G401 (cell line): ENCODE measurements around the gene RREB1. TPM values are rescaled to one million over a fixed set of nuclear protein-coding genes. Genes with fewer than 3 reads are reported as not detected.

ENCODE experiments used
- DNase-seq: peaks from one replicate; pipeline ENCODE4 v3.0.0-alpha.2; 2015; ENCODE audit warnings: low spot score
- in situ Hi-C: cut with HindIII; loops from 2 replicates; pipeline ENCODE4 v1.10.0; 2016; ENCODE audit warnings: low sequenced_read_pairs, mixed read lengths
- total RNA-seq: library from RNA; depleted of rRNA; stranded (reverse); fragments of >200 nt; shearing (Covaris generic); gene quantifications from 2 replicates; pipeline ENCODE4 v1.2.3, GENCODE V29; 2014; rRNA removed

RREB1 gene
- total RNA-seq, 1 experiment from 2014 or later: 8.5 TPM

DNA sequence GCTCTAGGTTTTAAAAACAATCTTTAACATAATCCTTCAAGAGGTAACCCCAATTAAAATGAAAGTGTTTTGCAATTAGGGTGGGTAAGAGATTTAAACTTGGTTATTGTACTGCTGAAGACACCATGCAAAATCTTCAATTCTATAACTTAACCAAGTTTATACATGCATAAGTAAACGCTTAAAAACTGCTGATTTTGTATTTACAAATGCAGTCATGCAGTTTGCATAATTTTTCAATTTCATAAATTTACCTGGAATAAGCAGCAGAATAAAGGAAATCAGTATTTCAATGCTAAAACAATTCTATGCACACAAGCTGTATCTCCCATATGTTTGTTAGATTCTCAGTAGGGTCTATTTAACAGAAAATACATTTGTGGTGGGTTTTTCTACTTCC lies 182.3 kb downstream of the RREB1 start:
- in situ Hi-C loops: loop anchor here (25.0 kb wide), 1 partner anchor 272 kb away; no protein-coding TSS in a partner anchor
- no peak for DNase-seq

GRCh38 chr6:7292596-7293255 lies 185.0 kb downstream of the RREB1 start:
- DNase-seq: no peak
- in situ Hi-C loops: loop anchor here (25.0 kb wide), 1 partner anchor 270 kb away; no protein-coding TSS in a partner anchor

DNA sequence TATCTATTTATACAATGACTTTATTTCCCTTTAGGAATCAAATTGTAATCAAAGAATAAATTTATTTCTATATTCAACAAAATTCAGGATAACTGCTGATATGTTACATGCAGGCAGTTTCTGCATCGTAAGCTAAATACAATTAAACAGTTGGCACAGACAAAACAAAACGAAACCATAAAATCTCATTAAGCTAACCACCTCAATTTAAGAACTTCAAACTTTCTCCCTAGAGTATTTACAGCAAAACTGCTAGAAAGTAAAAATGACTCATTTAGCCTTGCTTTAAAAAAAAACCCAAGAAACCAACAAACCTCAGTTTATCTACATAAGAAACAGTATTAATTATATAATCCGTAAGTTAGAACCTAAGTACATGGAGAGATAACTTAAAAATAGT lies 188.2 kb downstream of the RREB1 start:
- in situ Hi-C loops: loop anchor here (25.0 kb wide), 1 partner anchor 266 kb away; no protein-coding TSS in a partner anchor
- DNase-seq: no peak

GRCh38 chr6:7296602-7297001 lies 188.8 kb downstream of the RREB1 start:
- in situ Hi-C loops: loop anchor here (25.0 kb wide), 1 partner anchor 266 kb away; no protein-coding TSS in a partner anchor
- no peak for DNase-seq

DNA sequence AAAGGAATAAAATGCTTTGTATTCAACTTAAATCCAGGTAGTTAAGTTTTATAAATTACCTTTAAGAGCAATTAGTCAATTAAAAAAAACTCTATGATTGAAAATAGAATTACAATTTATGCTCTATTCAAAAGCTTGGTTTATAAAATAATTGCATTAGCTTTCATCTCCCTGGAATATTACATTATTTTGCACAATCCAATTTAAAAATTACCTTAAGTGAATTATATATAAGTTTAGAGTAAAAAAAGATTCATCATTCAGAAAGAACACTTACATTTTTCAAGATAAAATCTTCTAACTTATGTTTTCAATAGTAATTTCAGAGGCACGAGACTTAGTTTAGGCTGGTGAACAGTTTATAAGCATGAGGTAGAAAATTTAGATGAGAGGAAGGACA lies 190.4 kb downstream of the RREB1 start:
- in situ Hi-C loops: loop anchor here (25.0 kb wide), 1 partner anchor 264 kb away; no protein-coding TSS in a partner anchor
- no peak for DNase-seq

DNA sequence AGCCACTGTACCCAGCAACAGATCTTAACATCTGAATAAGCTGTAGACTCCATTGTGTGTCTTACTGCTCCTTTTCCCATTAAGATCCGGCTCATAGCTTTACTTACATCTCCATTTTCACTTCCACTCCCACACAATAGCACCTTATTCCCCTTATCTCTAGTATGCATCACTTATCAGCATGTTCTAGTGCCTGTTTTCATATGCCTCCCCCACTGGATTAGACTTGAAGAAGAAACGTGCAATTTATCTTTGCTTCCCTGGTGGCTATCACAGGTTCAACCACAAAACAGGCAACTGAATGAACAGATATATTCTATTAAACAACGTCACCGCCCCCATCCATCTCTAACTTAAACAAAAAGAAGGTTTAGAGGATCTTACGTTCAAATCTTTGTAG lies 193.2 kb downstream of the RREB1 start:
- in situ Hi-C loops: no loop called here
- DNase-seq: no peak

Other genes with a start within 250 kb of the RREB1 start
- gene SSR1, start 205.2 kb downstream of the RREB1 start, total RNA-seq: 99.9 and 173 TPM in 2 replicates